GM18505 (cell line): ENCODE results near the gene LRRC8D.
A peak's percentile ranks its signal among the peaks of the same experiment; 100 is the strongest.

Source experiments
- ATAC-seq: cut with Tn5 transposase; IDR thresholded peaks from one replicate; pipeline ENCODE4 v1.9.1; 2021; ENCODE audit not compliant: unreplicated experiment
- POLR2A ChIP-seq: IDR thresholded peaks from 4 replicates; pipeline ENCODE4 v1.6.1; 2011; ENCODE audit warnings: borderline replicate concordance; ENCODE audit not compliant: insufficient read depth, insufficient read length; ENCODE audit errors: extremely low read depth

Gene LRRC8D

DNA sequence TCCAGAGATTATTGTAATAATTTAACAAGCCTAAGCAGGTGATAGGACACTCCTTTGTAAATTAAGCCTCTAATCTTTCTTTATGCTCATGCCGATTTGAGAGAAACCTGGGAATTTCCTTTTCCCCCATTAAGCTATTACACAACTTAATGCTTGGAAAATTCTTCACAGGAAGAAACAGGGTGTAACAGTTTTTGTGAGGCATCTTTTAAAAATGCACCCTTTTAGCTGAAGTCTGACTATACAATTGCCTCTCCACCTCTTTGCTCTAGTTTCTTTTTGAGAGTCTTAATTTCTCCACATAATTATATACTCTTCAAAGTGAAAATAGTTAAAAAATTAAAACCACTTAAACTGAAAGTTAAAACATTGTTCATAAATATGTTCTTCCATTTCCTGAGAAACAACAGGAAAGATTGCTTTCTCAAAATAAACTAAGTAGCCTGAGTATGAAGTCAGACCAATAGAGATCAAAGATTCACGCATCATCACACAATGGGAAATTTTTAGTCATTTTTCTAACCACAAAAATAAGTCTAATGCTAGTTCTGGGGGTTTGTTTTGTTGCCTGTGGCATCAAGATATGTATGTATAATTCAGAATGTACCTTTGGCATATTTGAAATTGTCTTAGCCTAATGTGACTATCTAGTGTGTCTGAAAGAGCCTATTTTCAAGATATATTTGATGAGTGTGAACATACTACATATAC, 34.7 kb downstream of the LRRC8D start:
- no peak for TF ChIP-seq POLR2A
- peak; percentile 90 for ATAC-seq

- no peak for ATAC-seq
Observed at GRCh38 chr1:89863165-89863830, 42.5 kb downstream of the LRRC8D start.

DNA sequence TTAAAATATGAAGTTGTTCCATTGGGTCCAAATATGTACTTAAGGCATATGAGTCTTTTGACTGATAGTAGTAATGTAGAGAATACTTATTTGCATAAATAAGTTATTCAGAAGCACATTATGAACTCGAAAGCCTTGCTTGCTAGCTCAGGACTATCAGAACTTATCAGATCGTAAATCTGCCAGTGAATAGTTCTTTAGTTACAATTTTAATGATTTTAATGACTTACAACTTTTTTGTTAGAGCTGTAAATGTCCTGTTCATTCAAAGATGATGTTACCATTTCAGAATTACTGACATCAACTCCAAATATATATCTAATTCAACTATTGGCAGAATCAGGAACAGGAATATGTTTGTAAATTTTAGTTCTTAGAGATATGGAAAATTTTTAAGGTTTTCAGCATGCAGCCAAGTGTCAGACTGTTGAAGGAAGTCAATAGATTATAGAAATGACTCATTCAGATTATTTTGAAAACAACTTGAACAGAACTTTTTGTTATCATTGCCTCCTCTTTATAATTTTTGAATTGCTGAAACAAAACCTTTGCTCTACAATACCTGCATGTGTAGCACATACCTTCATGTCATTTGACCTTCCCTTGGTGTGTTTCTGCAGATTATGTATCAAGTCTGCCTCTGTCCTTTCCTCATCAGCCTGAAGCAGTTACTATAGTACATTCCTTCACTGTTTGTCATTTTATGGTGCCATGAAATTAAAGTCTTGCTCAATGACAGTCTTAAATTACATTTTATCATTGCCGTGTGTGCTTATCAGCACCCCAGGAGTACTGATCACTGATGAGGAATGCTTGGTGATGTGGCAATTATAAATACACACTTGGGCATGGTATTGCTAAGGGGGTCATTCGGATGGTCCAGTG, 44.9 kb downstream of the LRRC8D start:
- TF ChIP-seq POLR2A: no peak
- ATAC-seq: no peak

More at GRCh38 chr1:89863165-89863830, 42.5 kb downstream of the LRRC8D start:
- no peak for TF ChIP-seq POLR2A

DNA sequence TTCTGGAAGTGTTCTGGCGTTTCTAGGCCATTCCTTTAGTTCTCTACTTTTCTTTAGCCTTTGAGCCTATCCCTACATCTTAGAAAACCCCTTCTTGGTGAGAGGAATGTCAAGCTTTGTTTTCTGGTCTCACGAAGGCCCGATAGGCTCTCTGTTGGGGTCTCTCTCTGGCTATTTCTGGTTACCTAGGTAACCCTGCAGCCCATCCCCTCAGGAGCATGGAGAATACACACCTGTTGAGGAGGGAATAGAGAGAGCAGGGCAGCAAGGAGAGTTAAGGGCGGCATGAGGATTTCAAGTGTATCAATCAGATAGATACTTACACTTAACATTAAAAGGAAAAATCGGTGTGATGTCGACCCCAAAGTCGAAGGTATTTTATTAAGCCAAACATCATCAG, 45.7 kb downstream of the LRRC8D start:
- ATAC-seq: no peak

GRCh38 chr1:89870998-89871397, 50.2 kb downstream of the LRRC8D start:
- TF ChIP-seq POLR2A: no peak
- no peak for ATAC-seq

More for the DNA sequence above, 45.7 kb downstream of the LRRC8D start:
- TF ChIP-seq POLR2A: no peak

DNA sequence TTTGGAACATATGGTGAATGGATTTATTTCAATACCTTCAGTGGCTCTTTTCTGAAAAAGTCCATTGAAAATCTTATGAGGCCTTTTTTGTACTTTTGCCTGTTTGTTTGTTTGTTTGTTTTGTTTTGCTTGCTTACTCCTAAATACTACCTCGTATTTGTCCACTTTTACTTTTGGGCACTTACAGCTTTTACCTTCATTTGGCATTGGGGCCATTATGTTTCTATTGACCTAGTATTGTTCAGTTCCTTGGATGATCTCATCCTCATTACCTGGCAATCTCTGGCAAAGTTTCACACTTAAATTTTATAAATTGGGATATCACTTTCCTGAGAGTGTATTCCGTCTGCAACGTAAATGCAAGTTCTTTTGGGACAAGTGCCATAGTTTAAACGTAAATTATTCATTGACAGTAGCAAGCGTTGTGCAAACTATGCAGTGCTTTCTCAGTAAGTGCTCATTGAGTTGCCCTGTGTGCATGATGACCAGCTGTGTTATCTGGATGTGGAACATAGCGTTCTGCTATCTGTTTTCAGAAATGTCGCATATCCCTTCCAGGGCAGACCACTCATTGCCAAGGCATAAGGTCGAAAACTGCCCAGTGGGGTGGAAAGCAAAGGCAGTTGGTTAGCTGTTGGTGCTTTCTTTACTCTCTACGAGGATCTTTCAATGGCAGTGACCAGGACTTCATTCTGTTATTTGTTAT, 51.1 kb downstream of the LRRC8D start:
- no peak for TF ChIP-seq POLR2A

GRCh38 chr1:89872567-89872966, 51.7 kb downstream of the LRRC8D start:
- no peak for ATAC-seq
- TF ChIP-seq POLR2A: no peak

More for the DNA sequence above, 51.1 kb downstream of the LRRC8D start:
- ATAC-seq: no peak

DNA sequence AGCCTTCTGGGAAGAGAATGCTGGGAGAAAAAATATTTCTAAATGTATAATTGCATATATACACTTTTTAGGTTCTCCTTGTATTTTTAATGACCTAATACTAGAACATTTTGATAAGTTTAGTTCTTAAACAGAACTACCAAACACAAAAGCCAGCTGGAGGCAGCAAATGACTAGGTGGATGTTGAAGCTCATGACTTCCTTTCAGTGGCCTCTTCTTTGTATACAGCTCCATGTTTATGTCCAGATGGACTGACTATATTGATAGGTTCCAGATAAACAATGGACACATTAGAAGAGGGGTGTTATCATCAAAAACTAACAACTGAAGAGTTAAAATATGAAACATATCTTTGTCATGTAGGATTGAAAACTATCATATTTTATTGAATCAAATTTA, 52.5 kb downstream of the LRRC8D start:
- no peak for TF ChIP-seq POLR2A
- no peak for ATAC-seq

DNA sequence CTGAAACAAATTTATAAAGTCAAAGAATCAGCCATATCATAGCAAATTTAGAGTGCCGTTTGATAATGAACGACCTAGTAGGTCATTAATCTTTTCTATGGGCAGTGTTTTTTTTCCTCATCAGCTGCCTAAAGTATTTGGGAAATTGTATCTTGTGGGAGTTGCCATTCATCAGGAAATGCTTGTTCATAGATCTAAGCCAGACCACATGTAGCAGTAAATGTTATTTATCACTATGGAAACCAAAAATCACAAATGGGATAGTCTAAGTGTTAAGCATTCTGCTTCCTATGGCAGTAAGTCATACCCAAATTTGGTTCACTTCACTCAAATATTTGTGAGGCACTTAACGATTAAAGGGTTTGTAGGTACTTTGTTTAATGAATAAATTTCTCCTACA, 52.9 kb downstream of the LRRC8D start:
- ATAC-seq: no peak
- TF ChIP-seq POLR2A: no peak

DNA sequence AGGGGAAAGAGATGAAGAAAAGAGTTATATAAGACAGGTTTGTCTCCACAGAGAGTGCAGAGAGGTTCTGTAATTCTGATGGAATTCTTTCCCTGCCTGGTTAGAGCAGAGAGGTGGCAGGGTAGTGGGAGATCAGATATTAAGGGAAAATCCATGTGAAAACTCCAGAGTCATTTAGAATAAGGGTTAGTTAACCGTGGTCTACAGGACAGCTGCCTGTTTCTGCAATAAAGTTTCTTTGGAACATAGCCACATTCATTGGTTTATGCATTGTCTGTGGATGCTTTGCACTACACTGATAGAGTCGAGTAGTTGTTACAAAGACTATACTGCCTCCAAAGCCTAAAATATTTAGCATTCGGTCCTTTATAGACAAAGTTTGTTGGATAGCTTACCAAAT, 55.6 kb downstream of the LRRC8D start:
- no peak for TF ChIP-seq POLR2A
- ATAC-seq: no peak

- no peak for ATAC-seq
- TF ChIP-seq POLR2A: no peak
Observed at GRCh38 chr1:89877756-89878155, 56.9 kb downstream of the LRRC8D start.

DNA sequence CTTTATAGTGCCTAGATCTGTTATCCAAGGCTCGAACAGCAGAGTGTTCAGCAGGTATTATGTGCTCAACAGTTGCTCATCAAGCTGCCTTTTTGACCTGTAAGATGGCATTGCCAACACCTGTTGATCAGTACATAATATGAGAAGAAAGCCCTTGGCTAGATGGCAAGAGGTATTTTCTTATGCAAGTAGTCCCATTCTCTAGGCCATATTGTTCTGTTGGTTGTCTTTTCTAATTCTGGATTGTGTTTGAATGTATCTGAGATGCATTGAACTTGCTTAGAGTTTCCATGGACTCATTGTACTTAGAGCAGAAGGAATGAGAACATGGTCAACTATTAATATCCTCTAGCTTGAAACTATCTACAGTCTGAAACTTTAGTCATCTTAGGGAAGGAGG, 57.4 kb downstream of the LRRC8D start:
- no peak for TF ChIP-seq POLR2A
- no peak for ATAC-seq

DNA sequence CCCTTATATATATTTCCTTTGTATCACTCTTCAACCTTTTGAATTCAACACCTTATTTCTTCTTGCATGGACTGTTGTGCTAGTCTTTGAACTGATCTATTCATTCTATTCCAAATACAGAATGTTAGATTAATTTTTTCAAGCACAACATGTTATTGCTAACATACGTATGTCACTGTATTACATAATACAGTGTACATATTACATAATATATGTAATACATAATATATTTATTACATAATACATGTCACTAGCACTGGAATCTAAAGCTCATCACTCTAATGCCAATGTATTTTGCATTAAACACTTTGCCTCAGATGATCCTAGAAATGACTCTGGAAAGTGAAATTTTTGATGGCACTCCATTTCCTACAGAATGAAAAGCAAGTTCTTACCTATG, 59.8 kb downstream of the LRRC8D start:
- ATAC-seq: no peak
- TF ChIP-seq POLR2A: no peak
